Suprapubic skin (tissue), 4 donors: ENCODE results near the gene OR1M1.

Experiments
- EP300 ChIP-seq: sonication (generic); formaldehyde crosslinking; IDR thresholded peaks from one replicate; pipeline ENCODE4 v1.6.1; 2017; ENCODE audit warnings: antibody characterized with exemption
- POLR2A ChIP-seq, 2 donors: fragments of 450-650 bp; IDR thresholded peaks; one replicate each; pipeline ENCODE4 v1.6.1; 2017; ENCODE audit warnings: antibody characterized with exemption in 2 of 2, mild to moderate bottlenecking in 2 of 2, moderate library complexity in 2 of 2
- POLR2AphosphoS5 ChIP-seq, 3 donors: sonication (generic); formaldehyde crosslinking; IDR thresholded peaks; one replicate each; pipeline ENCODE4 v1.6.1; 2017; ENCODE audit warnings: antibody characterized with exemption in 3 of 3
- TF ChIP-seq, protein P1 (sequence below), 2 donors: fragments of 200-600 bp in 1 of 2; fragments of 450-650 bp in 1 of 2; sonication (generic) in 1 of 2; IDR thresholded peaks; one replicate each; pipeline ENCODE4 v1.5.1; 2016 to 2019; ENCODE audit warnings: antibody characterized with exemption in 2 of 2, mild to moderate bottlenecking in 1 of 2, moderate library complexity in 1 of 2

DNA sequence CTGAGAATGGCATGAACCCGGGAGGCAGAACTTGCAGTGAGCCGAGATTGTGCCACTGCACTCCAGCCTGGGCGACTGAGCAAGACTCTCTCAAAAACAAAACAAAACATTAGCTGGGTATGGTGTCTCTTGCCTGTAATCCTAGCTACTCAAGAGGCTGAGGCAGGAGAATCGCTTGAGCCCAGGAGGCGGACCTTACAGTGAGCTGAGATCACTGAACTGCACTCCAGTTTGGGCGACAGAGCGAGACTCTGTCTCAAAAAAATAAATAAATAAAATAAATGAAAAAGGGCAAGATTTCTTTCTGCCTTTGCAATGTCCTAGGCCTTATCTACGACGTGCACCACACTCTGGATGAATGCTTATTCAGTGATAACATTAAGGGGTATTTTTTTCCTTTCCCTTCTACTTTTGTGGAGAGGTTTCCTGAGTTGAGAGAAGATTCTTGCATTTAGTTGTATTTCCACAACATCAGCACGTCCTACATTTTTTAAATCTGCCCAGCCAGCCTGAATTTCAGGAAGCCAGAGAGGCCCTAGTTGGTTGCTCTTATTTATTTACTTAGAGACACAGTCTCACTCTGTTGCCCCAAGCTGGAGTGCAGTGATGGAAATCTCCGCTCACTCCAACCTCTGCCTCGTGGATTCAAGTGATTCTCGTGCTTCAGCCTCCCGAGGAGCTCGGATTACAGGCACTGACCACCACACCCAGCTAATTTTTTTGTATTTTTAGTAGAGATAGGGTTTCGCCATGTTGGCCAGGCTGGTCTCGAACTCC, 26.1 kb upstream of the OR1M1 start:
- TF ChIP-seq, protein P1, sequence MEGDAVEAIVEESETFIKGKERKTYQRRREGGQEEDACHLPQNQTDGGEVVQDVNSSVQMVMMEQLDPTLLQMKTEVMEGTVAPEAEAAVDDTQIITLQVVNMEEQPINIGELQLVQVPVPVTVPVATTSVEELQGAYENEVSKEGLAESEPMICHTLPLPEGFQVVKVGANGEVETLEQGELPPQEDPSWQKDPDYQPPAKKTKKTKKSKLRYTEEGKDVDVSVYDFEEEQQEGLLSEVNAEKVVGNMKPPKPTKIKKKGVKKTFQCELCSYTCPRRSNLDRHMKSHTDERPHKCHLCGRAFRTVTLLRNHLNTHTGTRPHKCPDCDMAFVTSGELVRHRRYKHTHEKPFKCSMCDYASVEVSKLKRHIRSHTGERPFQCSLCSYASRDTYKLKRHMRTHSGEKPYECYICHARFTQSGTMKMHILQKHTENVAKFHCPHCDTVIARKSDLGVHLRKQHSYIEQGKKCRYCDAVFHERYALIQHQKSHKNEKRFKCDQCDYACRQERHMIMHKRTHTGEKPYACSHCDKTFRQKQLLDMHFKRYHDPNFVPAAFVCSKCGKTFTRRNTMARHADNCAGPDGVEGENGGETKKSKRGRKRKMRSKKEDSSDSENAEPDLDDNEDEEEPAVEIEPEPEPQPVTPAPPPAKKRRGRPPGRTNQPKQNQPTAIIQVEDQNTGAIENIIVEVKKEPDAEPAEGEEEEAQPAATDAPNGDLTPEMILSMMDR (IDR thresholded peaks at IDR 0.05): no peak
- TF ChIP-seq POLR2A (IDR thresholded peaks at IDR 0.05) (no peak), POLR2AphosphoS5 (IDR thresholded peaks at IDR 0.05) (no peak), EP300 (no peak)
